Spleen (tissue), 7 donors: ENCODE results near the gene PIBF1.

Experiments
- POLR2AphosphoS5 ChIP-seq, 3 donors: sonication (generic); formaldehyde crosslinking; IDR thresholded peaks; one replicate each; pipeline ENCODE4 v1.5.1; 2017; ENCODE audit warnings: antibody characterized with exemption in 3 of 3
- TF ChIP-seq, protein P1 (sequence below), 11 experiments: fragments of 200-600 bp in 7 of 11; fragments of 450-650 bp in 4 of 11; sonication (generic) in 4 of 11; IDR thresholded peaks in 8 of 11; conservative IDR thresholded peaks in 3 of 11; 1 replicate in 7 of 11; 2 replicates in 4 of 11; pipeline versions ENCODE4 v1.4.0 to v1.8.0; 2016 to 2021; ENCODE audit warnings: antibody characterized with exemption in 11 of 11, inconsistent platforms in 4 of 11, mild to moderate bottlenecking in 1 of 11
- donor health status: DM: no; HTN: no; CAD: no; lungs with moderate emphysema.
- donor health status: DM: no; HTN: no; CAD: no.
- donor health status: DM: no; HTN: no; CAD: no.

DNA sequence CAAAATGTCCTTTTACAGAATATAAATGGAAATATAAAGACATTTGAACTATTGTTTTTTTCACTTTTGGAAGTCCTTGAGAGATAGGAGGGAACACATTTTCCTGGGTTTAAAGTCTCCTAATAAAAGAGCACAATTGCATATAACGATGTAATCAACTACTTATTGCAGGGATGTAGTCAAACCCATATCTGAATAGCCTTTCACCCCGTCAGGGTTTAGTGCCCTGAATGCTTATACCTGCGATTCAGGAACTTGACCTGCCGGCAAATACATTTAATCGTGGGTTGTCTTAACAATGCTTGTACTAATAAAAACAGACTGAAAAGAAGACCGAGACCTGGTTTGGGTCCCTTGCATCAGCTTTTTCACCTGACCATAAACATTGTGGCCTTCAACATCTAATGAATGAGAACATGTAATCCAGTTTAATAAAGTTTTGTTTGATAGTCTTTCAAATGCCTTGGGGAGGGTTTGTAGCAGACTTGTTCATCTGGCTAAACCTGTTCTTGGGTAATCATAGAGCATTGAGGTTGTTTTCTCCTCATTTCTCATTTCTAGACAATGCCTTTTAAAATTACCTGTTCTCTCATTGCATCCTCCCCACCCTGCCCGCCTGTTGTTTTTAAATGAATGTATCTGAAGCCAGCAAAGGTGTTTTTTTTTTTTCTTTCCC, 283.9 kb downstream of the PIBF1 start:
- TF ChIP-seq, protein P1, sequence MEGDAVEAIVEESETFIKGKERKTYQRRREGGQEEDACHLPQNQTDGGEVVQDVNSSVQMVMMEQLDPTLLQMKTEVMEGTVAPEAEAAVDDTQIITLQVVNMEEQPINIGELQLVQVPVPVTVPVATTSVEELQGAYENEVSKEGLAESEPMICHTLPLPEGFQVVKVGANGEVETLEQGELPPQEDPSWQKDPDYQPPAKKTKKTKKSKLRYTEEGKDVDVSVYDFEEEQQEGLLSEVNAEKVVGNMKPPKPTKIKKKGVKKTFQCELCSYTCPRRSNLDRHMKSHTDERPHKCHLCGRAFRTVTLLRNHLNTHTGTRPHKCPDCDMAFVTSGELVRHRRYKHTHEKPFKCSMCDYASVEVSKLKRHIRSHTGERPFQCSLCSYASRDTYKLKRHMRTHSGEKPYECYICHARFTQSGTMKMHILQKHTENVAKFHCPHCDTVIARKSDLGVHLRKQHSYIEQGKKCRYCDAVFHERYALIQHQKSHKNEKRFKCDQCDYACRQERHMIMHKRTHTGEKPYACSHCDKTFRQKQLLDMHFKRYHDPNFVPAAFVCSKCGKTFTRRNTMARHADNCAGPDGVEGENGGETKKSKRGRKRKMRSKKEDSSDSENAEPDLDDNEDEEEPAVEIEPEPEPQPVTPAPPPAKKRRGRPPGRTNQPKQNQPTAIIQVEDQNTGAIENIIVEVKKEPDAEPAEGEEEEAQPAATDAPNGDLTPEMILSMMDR (IDR thresholded peaks at IDR 0.05 in 8 of 11, conservative IDR thresholded peaks at IDR 0.05 in 3 of 11), result no peak
- no peak for TF ChIP-seq POLR2AphosphoS5 (IDR thresholded peaks at IDR 0.05)
